ENCODE results near the gene SPNS2.

The SPNS2 gene

GRCh38 chr17:4553669-4554068 is 55.0 kb downstream of the SPNS2 start:
- no peak for DNase-seq

- DNase-seq, result no peak
Measured at GRCh38 chr17:4554441-4554996, 55.8 kb downstream of the SPNS2 start.

GRCh38 chr17:4554997-4555799 is 56.5 kb downstream of the SPNS2 start, which contains the start of gene MYBBP1A:
Gene MYBBP1A (minus strand): TSS chr17:4555384. CDS start chr17:4555324, 60 bp downstream.
- peak; percentile 97 for DNase-seq

- no peak for DNase-seq
Measured at GRCh38 chr17:4555873-4556759, 57.4 kb downstream of the SPNS2 start.

- no peak for DNase-seq
Measured at GRCh38 chr17:4556996-4557395, 58.3 kb downstream of the SPNS2 start.

GRCh38 chr17:4557626-4558346 is 59.1 kb downstream of the SPNS2 start:
- DNase-seq, result no peak

GRCh38 chr17:4558347-4558971 is 59.8 kb downstream of the SPNS2 start:
- no peak for DNase-seq

- peak; percentile 24 for DNase-seq
Measured at GRCh38 chr17:4559139-4559791, 60.6 kb downstream of the SPNS2 start.

- no peak for DNase-seq
Measured at GRCh38 chr17:4559966-4560365, 61.3 kb downstream of the SPNS2 start.

- no peak for DNase-seq
Measured at GRCh38 chr17:4560421-4560820, 61.7 kb downstream of the SPNS2 start, which contains the start of gene GGT6. Gene GGT6 (minus strand): TSS chr17:4560577. CDS start chr17:4560521, 56 bp downstream.

GRCh38 chr17:4560837-4561256 is 62.2 kb downstream of the SPNS2 start:
- peak; percentile 51 for DNase-seq

GRCh38 chr17:4562015-4562969 is 63.6 kb downstream of the SPNS2 start:
- DNase-seq, result no peak

- peak; percentile 95 for DNase-seq
Measured at GRCh38 chr17:4565209-4566141, 66.8 kb downstream of the SPNS2 start.

GRCh38 chr17:4566785-4567184 is 68.1 kb downstream of the SPNS2 start:
- peak; percentile 87 for DNase-seq

GRCh38 chr17:4569591-4569990 is 70.9 kb downstream of the SPNS2 start:
- DNase-seq, result no peak

- DNase-seq, result no peak
Measured at GRCh38 chr17:4572131-4572530, 73.5 kb downstream of the SPNS2 start.

- no peak for DNase-seq
Measured at GRCh38 chr17:4573115-4573514, 74.4 kb downstream of the SPNS2 start.

- DNase-seq, result no peak
Measured at GRCh38 chr17:4573669-4574068, 75.0 kb downstream of the SPNS2 start.

GRCh38 chr17:4574448-4575045 is 75.9 kb downstream of the SPNS2 start:
- no peak for DNase-seq

All from NCI-H1694 treated with DMSO at 0.1 percent for 48 hours (cell line).